ENCODE results near the gene CFHR4.
"Not testable (repeated sequence)": the region's sequence is repeated elsewhere in the genome, so short reads cannot be mapped to it uniquely, and the experiment has no call there.

Gene CFHR4

GRCh38 chr1:196887515-196888239 is at the start of gene CFHR4:
TSS of gene CFHR4 (plus strand) at chr1:196888052. CDS start at chr1:196888151, 99 bp downstream.
- no peak for DNase-seq

DNA sequence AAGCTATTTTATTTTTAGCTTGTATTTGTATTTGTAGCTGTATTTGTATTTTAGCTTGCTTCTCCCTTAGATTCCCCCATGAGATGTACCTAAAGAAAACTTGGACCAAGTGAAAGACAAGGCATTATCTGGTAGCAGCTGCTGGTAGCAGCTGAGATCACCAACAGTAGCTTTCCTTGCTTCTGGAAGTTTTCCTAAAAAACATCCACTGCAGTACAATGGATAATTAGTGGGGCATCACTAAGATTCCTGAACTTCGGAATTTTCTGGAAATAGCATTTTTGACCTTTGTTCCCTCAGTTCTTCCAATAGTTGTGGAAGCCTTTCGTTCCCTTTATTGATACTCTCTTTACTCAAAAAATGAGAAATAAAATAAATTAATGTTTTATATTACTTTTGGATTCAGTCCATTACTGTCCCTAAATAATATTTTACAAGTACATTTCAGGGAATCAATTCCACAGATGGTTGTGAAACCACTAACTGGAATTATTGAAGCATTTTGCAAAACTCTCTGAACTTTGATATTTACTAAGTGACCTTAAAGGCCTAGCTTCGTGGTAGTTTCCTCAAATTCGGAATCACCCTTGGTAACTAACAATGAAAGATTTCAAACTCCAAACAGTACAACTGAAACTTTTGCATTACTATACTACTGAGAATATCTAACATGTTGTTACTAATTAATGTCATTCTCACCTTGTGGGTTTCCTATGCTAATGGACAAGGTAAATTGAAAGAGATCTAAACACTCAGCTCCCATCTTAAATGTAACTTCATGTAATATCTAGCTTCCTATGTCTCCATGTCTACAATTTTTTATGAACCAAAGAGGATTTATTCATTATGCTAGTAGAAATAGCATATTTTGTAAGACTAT is 38.0 kb upstream of the CFHR4 start:
- not testable (repeated sequence) for DNase-seq

- DNase-seq: no peak
Measured at GRCh38 chr1:196856053-196856452, 31.8 kb upstream of the CFHR4 start.

GRCh38 chr1:196857188-196857587 is 30.7 kb upstream of the CFHR4 start:
- no peak for DNase-seq

GRCh38 chr1:196858811-196859210 is 29.0 kb upstream of the CFHR4 start:
- no peak for DNase-seq

DNA sequence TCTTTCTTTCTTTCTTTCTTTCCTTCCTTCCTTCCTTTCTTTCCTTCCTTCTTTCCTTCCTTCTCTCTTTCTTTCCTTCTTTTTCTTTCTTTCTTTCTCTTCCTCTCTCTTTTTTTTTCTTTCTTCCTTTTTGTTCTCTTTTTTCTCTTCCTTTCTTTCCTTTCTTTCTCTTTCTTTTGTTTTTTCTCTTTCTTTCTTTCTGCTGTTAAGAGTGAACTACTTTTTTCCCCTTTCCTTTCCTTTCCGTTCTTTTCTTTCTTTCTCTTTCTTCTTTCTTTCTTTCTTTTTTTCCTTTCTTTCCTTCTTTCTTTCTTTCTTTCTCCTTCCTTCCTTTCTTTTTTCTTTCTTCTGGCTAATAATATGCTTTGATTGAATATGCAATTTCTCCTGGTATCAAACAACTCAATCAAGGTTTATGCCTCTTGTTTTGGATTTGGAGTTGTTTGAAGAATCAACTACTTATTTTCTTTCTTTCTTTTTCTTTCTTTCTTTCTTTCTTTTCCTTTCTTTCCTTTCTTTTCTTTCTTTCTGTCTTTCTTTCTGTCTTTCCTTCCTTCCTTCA is 27.4 kb upstream of the CFHR4 start:
- no peak for DNase-seq

GRCh38 chr1:196861429-196861828 is 26.4 kb upstream of the CFHR4 start:
- DNase-seq: no peak

- no peak for DNase-seq
Measured at GRCh38 chr1:196866974-196867373, 20.9 kb upstream of the CFHR4 start.

- no peak for DNase-seq
Measured at GRCh38 chr1:196873385-196873784, 14.5 kb upstream of the CFHR4 start.

DNA sequence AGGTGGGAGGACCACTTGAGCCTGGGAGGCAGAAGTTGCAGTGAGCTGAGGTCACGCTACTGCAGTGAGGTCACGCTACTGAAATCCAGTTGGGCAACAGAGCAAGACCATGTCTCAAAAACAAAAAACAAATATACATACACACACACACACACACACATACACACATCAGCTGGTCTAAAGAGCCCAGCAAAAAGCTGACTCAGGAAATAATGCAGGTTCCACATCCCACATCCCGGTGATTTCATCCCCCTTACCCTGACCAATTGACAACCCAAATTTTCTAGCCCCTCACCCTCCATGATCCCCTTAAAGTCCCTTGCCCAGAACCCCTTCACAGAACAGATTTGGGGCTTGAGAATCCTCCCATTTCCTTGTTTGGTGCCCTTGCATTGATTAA is 11.9 kb upstream of the CFHR4 start:
- DNase-seq: no peak

DNA sequence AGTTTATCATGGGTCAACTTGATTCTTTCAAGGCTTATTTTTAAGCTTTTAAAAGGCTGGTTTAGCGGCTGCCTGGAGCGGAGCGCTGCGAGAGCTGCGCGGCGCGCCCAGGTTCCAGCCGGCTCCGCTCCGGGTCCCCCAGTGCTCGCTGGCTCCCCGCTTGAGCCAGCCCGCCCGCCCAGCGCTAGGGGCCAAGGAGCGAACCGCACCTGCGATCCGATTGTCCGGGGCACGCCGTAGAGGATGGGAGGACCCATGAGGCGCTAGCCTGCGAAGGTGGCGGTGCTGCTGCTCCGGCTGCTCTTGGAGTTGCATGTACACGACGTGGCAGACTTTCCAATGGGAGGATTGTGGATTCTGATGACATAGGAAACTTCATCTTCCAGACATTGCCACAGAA is 9.9 kb upstream of the CFHR4 start:
- DNase-seq: no peak

GRCh38 chr1:196886560-196886959 is 1.3 kb upstream of the CFHR4 start:
- not testable (repeated sequence) for DNase-seq

GRCh38 chr1:196890668-196891067 is 2.8 kb downstream of the CFHR4 start:
- no peak for DNase-seq

- DNase-seq: no peak
Measured at GRCh38 chr1:196891251-196891650, 3.4 kb downstream of the CFHR4 start.

DNA sequence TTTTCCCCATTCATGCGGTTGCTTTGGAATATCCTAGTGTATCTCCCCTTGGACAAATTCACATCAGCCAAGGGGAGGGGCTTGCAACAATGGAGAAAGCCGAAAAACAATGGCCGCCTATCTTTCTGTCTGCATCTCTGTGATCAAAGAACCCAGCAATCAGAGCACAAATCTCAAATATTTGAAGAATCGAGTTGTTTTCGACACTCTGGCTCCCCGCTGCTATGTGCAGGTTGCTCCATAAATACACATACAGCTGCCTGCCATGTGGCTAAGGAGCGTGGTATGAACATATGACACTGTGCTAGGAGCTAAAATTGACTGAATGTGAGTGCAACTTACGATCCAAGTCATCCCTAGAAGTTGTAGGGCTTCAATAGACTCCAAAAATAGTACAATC is 8.5 kb downstream of the CFHR4 start:
- DNase-seq: no peak

DNA sequence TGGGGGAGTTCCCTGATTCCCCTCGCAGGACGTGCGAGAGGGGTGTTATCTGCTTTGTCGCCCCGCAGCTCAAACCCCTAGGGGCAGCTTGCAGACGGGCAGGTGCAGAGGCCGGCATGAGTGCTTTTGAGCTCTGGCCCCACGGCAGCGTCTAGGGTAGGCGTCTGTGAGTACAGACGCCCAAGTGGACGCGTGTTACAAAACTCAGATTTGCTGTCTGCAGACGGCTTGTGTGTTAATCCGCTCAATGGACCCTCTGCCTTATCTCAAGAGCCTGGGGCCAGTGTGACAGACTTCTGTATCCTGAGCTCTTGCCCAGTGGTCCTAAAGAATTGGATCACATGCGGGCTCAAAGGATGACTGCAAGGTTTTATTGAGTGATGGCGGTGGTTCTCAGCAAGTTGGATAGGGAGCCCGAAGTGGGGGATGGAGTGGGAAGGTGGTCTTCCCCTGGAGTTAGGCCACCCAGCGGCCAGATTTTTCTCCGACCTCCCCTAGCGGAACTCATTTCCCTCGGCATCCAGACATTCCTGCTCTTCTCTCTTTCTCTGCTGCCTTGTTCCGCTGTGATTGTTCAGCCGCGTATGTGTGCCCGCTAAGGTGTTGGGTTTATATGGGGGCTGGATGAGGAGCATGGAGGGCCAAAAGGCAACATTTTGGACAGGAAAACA is 9.4 kb downstream of the CFHR4 start:
- DNase-seq: no peak

- DNase-seq: no peak
Measured at GRCh38 chr1:196902344-196902743, 14.5 kb downstream of the CFHR4 start.

DNA sequence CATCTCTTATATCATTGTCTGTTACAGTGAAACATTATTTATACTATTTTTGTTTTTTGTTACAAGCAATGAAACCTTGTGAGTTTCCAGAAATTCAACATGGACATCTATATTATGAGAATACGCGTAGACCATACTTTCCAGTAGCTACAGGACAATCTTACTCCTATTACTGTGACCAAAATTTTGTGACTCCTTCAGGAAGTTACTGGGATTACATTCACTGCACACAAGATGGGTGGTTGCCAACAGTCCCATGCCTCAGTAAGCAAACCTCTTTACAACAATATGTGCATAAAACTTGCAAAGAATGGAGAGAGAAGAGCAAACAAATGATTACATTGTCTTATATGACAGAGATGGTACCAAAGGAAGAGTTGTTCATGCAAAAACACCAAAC is 22.4 kb downstream of the CFHR4 start:
- no peak for DNase-seq

- DNase-seq: not testable (repeated sequence)
Measured at GRCh38 chr1:196912283-196912682, 24.4 kb downstream of the CFHR4 start.

DNA sequence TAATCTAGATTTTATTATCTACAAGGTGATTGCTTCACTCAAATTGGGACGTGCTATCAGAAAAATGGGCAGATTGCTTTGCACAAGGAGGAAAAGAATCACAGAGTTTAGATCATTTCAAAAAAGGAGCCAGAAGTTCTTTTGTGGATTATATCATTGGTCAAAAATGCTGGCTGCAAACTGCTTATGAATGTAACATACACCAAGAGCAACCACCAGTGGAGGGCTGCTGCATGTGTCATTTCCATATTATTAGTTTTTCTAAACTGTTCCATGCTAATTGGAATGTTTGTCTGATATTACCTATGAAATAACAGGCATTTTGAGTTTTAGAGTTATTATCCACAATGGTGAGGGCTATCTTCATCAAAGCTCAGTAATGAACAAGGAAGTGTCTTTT is 39.0 kb downstream of the CFHR4 start:
- not testable (repeated sequence) for DNase-seq

- not testable (repeated sequence) for DNase-seq
Measured at GRCh38 chr1:196932853-196933252, 45.0 kb downstream of the CFHR4 start.

DNA sequence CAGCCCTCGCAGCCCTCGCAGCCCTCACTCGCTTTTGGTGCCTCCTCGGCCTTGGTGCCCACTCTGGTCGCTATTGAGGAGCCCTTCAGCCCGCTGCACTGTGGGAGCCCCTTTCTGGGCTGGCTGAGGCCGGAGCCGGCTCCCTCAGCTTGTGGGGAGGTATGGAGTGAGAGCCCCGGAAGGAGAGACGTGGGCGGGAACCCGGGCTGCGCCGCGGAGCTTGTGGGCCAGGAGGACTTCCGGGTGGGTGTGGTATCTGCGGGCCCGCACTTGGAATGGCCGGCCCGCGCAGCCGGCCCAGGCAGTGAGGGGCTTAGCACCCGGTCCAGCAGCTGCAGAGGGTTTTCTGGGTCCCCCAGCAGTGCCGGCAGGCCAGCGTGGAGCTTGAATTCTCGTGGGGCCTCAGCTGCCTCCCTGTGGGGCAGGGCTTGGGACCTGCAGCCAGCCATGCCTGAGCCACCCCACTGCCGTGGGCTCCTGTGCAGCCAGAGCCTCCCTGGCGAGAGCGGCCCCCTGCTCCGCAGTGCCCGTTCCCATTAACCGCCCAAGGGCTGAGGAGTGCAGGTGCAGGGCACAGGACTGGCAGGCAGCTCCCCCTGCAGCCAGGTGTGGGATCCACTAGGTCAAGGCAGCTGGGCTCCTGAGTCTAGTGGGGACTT is 45.8 kb downstream of the CFHR4 start:
- DNase-seq: no peak

DNA sequence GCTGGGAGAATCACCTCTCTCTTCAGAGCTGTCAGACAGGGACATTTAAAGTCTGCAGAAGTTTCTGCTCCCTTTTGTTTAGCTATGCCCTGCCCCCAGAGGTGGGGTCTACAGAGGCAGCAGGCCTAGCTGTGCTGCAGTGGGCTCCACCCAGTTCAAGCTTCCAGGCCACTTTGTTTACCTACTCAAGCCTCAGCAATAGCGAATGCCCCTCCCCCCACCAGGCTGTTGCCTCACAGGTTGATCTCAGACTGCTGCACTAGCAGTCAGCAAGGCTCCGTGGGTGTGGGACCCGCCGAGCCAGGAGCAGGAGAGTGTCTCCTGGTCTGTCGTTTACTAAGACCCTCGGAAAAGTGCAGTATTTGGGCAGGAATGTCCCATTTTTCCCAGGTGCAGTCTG is 53.6 kb downstream of the CFHR4 start:
- not testable (repeated sequence) for DNase-seq

All from CD4-positive, alpha-beta T cell treated with Interleukin-6 for 4 hours (primary cell).